HepG2 (cell line): ENCODE data around the gene ZBTB14. TPM values are rescaled to one million over a fixed set of nuclear protein-coding genes. Genes with fewer than 3 reads are reported as not detected.

Experiments
- ADNP ChIP-seq: sonication (generic); formaldehyde crosslinking; IDR thresholded peaks from 2 replicates; pipeline ENCODE4 v1.4.0; 2020; ENCODE audit warnings: missing genetic modification reagents
- ARID5B ChIP-seq: IDR thresholded peaks from 2 replicates; pipeline ENCODE4 v1.4.0; 2020; ENCODE audit warnings: mild to moderate bottlenecking, missing genetic modification reagents
- CCAR2 ChIP-seq: fragments of 200-400 bp; formaldehyde crosslinking; optimal IDR thresholded peaks from 2 replicates; pipeline ENCODE3; 2018; ENCODE audit warnings: low read depth, mild to moderate bottlenecking, low read length, moderate library complexity
- GTF2F1 ChIP-seq: fragments of 150-350 bp; IDR thresholded peaks from 2 replicates; pipeline ENCODE4 v1.6.1; 2014; ENCODE audit warnings: low read length
- HDAC2 ChIP-seq: sonication (generic); formaldehyde crosslinking; IDR thresholded peaks from 2 replicates; pipeline ENCODE4 v1.4.0; 2020; ENCODE audit warnings: missing genetic modification reagents
- IKZF4 ChIP-seq: sonication (generic); formaldehyde crosslinking; IDR thresholded peaks from 2 replicates; pipeline ENCODE4 v1.5.1; 2020; ENCODE audit warnings: borderline replicate concordance, mild to moderate bottlenecking, low read depth, missing genetic modification reagents; ENCODE audit errors: not compliant biosample characterization
- KDM2A ChIP-seq: sonication (generic); formaldehyde crosslinking; IDR thresholded peaks from 2 replicates; pipeline ENCODE4 v1.4.0; 2020; ENCODE audit warnings: low read depth, missing genetic modification reagents, borderline replicate concordance
- MXI1 ChIP-seq: IDR thresholded peaks from 3 replicates; pipeline ENCODE4 v1.6.1; 2012; ENCODE audit warnings: low read depth, low read length, inconsistent platforms, borderline replicate concordance
- MYC ChIP-seq: sonication (generic); formaldehyde crosslinking; IDR thresholded peaks from 2 replicates; pipeline ENCODE4 v1.9.0; 2021; ENCODE audit warnings: missing genetic modification reagents, borderline replicate concordance
- NFYB ChIP-seq: sonication (generic); formaldehyde crosslinking; IDR thresholded peaks from 2 replicates; pipeline ENCODE4 v1.4.0; 2020; ENCODE audit warnings: missing genetic modification reagents
- PAF1 ChIP-seq: IDR thresholded peaks from 2 replicates; pipeline ENCODE4 v1.6.1; 2016; ENCODE audit warnings: missing genetic modification reagents, missing compliant biosample characterization
- PRMT3 ChIP-seq: sonication (generic); formaldehyde crosslinking; IDR thresholded peaks from 2 replicates; pipeline ENCODE4 v1.8.1; 2022; ENCODE audit warnings: low read depth, mild to moderate bottlenecking, moderate library complexity, missing genetic modification reagents, borderline replicate concordance
- PTBP1 ChIP-seq: fragments of 200-400 bp; formaldehyde crosslinking; IDR thresholded peaks from 2 replicates; pipeline ENCODE4 v1.6.1; 2018; ENCODE audit warnings: low read length, low read depth; ENCODE audit not compliant: poor library complexity, severe bottlenecking
- RXRB ChIP-seq: IDR thresholded peaks from 2 replicates; pipeline ENCODE4 v1.6.1; 2016; ENCODE audit warnings: borderline replicate concordance, missing genetic modification reagents, missing compliant biosample characterization
- SALL2 ChIP-seq: sonication (generic); formaldehyde crosslinking; IDR thresholded peaks from 2 replicates; pipeline ENCODE4 v1.8.1; 2023; ENCODE audit warnings: mild to moderate bottlenecking, missing genetic modification reagents, inconsistent platforms
- USF2 ChIP-seq, 2 experiments: sonication (generic) in 1 of 2; formaldehyde crosslinking in 1 of 2; IDR thresholded peaks; 2 replicates each; pipeline versions ENCODE4 v1.5.1 to v1.6.1; 2011 to 2020; ENCODE audit warnings: borderline replicate concordance in 1 of 2, low read depth in 1 of 2, low read length in 1 of 2, mild to moderate bottlenecking in 1 of 2, missing genetic modification reagents in 1 of 2, moderate library complexity in 1 of 2
- ZHX1 ChIP-seq: sonication (generic); formaldehyde crosslinking; IDR thresholded peaks from 2 replicates; pipeline ENCODE4 v1.8.1; 2022; ENCODE audit warnings: low read depth, mild to moderate bottlenecking, missing genetic modification reagents
- ZNF33B ChIP-seq: sonication (generic); formaldehyde crosslinking; IDR thresholded peaks from 2 replicates; pipeline ENCODE4 v1.5.1; 2020; ENCODE audit warnings: mild to moderate bottlenecking, missing genetic modification reagents
- ZNF557 ChIP-seq: sonication (generic); formaldehyde crosslinking; IDR thresholded peaks from 2 replicates; pipeline ENCODE4 v1.4.0; 2020; ENCODE audit warnings: missing genetic modification reagents
- ZNF567 ChIP-seq: sonication (generic); formaldehyde crosslinking; IDR thresholded peaks from 2 replicates; pipeline ENCODE4 v1.8.1; 2023; ENCODE audit warnings: mild to moderate bottlenecking, missing genetic modification reagents, borderline replicate concordance
- ZNF572 ChIP-seq: sonication (generic); formaldehyde crosslinking; IDR thresholded peaks from 2 replicates; pipeline ENCODE4 v1.5.1; 2020; ENCODE audit warnings: mild to moderate bottlenecking, missing genetic modification reagents
- ZNF724P ChIP-seq: sonication (generic); formaldehyde crosslinking; IDR thresholded peaks from 2 replicates; pipeline ENCODE4 v1.8.0; 2022; ENCODE audit warnings: missing genetic modification reagents, borderline replicate concordance
- polyA plus RNA-seq, 8 experiments: library from polyadenylated mRNA; depleted of rRNA in 3 of 8; stranded (reverse) in 7 of 8; unstranded in 1 of 8; fragments of >200 nt; fragmentation: Illumina TruSeq in 4 of 8; extraction: Trizol in 4 of 8; gene quantifications; 2 replicates each; pipeline versions ENCODE4 v1.2.1 to v1.2.3, GENCODE V29; 2011 to 2016; ENCODE audit warnings: low read depth in 4 of 8, missing spikeins in 1 of 8, mixed read lengths in 1 of 8; ENCODE audit not compliant: insufficient read depth in 1 of 8
- total RNA-seq, 5 experiments: library from RNA; depleted of rRNA; stranded (reverse); fragments of >200 nt; fragmentation: Illumina TruSeq; extraction: Trizol; gene quantifications; 2 replicates each; pipeline ENCODE4 v1.2.3, GENCODE V29; 2016; ENCODE audit warnings: low read depth in 1 of 5

Gene ZBTB14
- total and polyA plus RNA-seq, 2 of the 13 experiments (the other 11 are each of a cell fraction or from before 2014, with no cell fraction given), result 8.0 to 14.4 TPM

- no peak for TF ChIP-seq MYC
- TF ChIP-seq ARID5B (CRISPR knock-in tag), result no peak
- TF ChIP-seq SALL2 (CRISPR knock-in tag), result no peak
- TF ChIP-seq CCAR2, result no peak
- TF ChIP-seq ZHX1 (CRISPR knock-in tag), result no peak
- TF ChIP-seq PRMT3 (CRISPR knock-in tag), result 0 out of 2 replicates have a peak, but pooled peaks have one; percentile 7
- TF ChIP-seq PTBP1, result no peak
- peak; percentile 69 for TF ChIP-seq HDAC2
- no peak for TF ChIP-seq USF2 (IDR thresholded peaks at IDR 0.05; ENCODE audit: low read depth, low read length)
- TF ChIP-seq USF2 (CRISPR knock-in tag; IDR thresholded peaks at IDR 0.05; ENCODE audit: borderline replicate concordance), result no peak
- TF ChIP-seq ZNF724P (CRISPR knock-in tag), result no peak
- TF ChIP-seq RXRB (CRISPR knock-in tag), result 0 out of 2 replicates have a peak, but pooled peaks have one; percentile 14
- no peak for TF ChIP-seq ZNF33B (CRISPR knock-in tag)
- no peak for TF ChIP-seq ADNP
- no peak for TF ChIP-seq ZNF572 (CRISPR knock-in tag)
- no peak for TF ChIP-seq ZNF557 (CRISPR knock-in tag)
- TF ChIP-seq KDM2A (CRISPR knock-in tag), result peak; percentile 33; the same call in 1 of the 2 replicates
- no peak for TF ChIP-seq ZNF567
- TF ChIP-seq IKZF4, result no peak
- no peak for TF ChIP-seq GTF2F1
- TF ChIP-seq NFYB (CRISPR knock-in tag), result no peak
- TF ChIP-seq MXI1, result no peak
- no peak for TF ChIP-seq PAF1 (CRISPR knock-in tag)
These were observed 1.3 kb upstream of the ZBTB14 start (continued) for GRCh38 chr18:5296706-5297320.
